HCEC 1CT (cell line): ENCODE results near the gene RNF121.
A peak's percentile ranks its signal among the peaks of the same experiment; 100 is the strongest.

ENCODE experiments used
- DNase-seq: peaks from one replicate; pipeline ENCODE4 v3.0.0-alpha.2; 2017

Gene RNF121

DNA sequence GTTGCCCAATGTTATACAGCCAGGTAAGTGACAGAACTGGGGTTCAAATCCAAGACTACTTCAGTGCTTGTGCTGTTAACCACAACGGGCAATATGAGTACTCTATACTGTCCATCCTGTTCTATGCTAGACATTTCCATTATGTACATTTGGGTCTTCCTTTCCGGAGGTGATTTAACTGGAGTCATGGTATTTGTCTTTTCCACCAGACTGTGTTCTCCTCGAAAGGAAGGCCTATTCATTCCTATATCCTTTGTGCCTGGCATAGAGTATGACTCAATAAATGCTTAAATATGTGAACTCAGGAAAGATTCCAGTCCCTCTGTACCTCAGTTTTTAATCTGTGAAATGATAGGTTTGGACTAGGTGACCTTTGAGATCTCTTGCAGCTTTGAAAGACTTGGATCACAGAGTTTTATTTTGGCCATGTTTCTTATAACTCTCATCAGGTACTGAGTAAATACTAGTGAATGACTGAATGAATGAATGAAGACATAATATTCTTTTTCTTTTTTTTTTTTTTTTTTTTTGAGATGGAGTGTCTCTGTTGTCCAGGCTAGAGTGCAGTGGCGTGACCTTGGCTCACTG lies 6.6 kb downstream of the RNF121 start:
- no peak for DNase-seq

DNA sequence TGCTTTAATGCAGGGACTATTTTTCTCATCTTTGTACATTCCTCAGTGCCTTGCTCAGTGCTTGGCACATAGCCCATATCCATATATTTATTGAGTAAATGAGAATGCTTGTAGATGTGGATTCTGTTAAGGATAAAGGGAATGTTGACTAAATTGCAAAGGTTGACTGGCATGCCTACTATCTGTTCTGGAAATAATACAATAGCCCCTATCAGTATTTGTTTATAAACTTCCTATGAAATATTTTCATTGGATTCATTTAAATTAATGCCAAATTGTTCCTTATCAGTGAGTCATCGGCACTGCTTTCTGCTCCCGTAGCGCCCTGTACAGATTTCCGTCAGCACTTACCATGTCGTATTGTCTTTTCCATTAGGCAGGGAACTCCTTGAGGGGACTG lies 8.0 kb downstream of the RNF121 start:
- DNase-seq, result peak; percentile 18

DNA sequence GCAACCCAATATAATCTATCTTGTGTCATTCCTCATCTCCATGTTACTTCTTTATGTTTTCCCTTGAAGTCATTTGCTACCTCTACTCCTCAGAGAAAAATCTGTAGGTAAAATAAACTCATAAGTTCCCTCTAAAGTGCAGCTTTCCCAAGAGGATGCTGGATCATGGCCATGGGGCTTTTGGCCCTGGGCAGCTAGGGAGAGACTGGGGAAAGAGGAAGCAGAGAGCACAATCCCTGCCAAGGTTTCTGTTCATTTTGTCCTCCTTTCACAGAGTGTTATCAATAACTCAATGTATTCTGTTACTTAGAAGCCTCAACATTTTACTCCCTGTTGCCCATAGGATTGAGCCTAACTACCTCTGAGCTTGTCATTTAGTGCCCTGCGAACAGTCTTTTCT lies 9.0 kb downstream of the RNF121 start:
- DNase-seq, result no peak

DNA sequence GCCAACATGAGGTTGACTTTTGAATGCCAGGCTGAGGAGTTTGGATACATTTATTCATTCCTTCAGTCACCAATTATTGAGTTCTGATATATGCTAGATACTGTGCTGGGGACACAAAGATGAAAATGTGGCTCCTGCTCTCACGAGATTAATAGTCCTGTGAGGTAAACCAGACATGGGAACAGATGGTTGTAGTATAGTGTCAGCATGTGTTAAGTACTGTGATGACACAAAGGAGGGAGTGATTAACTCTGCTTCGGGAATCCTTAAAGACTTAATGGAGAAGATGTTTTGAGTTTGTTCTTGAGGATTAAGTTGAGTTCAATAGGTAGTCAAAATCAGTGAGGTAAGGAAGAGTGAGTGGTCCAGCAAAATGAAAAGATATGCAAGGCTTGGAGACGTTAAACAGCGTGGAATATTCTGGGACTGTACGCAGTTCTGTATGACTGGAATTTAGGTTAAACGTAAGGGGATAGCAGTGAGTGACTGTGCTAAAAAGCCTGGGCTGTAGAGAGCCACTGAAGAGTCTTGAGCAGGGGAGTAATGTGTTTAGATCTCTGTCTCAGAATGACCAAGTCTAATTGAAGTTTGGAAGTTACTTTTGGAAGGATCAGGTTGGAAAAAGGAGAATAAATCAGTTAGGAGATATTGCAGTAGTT lies 11.8 kb downstream of the RNF121 start:
- DNase-seq, result no peak

DNA sequence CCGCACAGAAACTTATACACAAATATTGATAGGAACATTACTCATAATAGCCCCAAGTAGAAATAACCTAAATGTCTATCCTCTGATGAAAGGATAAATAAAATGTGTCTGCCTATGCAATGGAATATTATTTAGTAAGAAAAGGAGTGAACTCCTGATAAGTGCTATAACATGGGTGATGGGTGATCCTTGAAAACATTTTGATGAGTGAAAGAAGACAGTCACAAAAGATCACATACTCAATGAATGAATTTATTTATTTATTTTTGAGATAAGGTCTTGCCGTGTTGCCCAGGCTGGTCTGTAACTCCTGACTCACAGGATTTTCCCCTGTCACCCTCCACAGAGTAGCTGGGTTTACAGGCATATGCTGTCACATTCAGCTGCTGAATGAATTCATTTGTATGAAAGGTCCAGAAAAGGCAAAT lies 17.3 kb downstream of the RNF121 start:
- no peak for DNase-seq

DNA sequence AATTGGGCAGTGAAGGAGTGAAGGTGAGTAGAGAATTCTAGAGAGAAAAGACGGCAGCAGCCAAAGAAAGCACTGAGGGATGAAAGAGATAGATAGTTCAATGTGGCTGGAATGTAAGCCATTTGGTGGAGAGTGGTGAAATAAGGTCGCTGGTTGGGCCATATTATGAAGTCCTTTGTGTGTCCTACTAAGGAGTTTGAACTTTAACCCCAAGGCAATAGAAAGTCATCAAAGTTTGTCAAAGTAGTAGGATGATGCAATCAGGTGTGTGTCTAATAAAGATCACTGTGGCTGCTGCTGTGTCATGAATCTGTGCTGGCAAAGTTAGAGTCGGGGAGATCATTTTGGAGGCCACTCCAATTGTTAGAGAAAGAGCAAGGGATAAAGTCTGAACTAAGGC lies 18.7 kb downstream of the RNF121 start:
- no peak for DNase-seq

DNA sequence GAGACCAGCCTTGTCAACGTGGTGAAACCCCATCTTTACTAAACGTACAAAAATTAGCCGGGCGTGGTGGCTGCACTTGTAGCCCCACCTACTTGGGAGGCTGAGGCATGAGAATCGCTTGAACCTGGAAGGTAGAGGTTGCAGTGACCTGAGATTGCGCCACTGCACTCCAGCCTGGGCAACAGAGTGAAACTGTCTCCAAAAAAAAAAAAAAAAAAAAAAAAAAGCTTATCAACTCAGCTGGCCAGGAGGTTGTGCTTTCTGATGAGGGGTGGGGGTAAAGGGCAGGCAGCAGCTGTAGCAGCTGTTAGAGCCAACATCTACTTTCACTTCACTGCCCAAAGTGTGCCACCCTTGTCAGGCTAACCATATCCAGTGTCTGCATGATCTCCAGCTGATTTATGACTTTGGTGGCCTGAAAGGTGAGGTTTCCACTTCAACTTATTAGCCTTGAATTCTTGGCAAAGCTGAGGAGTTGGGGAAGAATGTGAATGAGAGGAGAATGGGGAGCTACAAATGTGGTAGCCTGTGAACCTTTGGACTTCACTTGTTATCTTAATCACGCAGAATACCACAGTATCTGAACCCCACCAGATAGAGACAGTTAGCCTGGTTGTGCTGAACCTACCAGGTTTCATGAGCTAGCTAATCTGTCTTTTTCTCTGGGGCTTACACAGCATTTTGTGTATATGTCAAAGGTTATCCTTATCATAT lies 19.6 kb downstream of the RNF121 start:
- DNase-seq, result no peak

GRCh38 chr11:71949034-71949433 lies 20.2 kb downstream of the RNF121 start:
- no peak for DNase-seq

DNA sequence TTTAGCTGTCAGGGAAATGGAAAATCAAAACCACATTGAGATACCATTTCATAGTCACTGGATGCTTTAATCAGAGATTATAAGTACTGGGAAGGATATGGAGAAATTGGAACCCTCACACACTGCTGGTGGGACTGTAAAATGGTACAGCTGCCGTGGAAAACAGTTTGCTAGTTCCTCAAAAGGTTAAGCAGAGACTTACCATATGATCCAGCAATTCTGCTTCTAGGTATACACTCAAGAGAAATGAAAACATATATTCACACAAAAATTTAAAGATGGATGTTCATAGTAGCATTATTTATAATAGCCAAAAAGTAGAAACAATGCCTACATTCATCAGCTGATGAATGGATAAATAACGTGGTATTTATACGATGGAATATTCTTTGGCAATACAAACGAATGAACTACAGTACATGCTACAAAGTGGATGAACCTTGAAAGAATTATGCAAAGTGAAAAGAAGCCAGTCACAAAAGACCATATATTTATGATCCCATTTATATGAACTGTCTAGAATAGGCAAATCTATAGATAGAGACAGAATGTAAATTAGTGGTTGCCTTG lies 23.0 kb downstream of the RNF121 start:
- DNase-seq, result no peak

GRCh38 chr11:71955898-71956456 lies 27.1 kb downstream of the RNF121 start:
- no peak for DNase-seq

- peak; percentile 54 for DNase-seq
Observed at GRCh38 chr11:71962428-71963038, 33.7 kb downstream of the RNF121 start.

- no peak for DNase-seq
Observed at GRCh38 chr11:71963468-71963867, 34.6 kb downstream of the RNF121 start.

DNA sequence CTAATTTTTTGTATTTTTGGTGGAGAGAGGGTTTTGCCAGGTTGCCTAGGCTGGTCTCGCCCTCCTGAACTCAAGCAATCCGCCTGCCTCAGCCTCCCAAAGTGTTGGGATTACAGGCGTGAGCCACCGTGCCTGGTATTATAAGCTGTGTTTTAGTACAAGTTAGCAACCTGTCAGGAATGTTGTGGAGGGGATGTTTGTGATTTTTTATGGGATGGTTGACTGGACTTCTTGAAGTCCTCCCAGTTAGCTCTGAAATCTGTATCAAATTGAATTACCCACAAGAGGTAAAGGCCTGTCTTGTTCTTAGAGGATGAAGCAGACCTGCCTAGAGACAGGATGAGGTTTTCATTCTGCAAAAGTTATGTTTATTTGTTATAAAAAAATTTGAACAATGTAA lies 35.8 kb downstream of the RNF121 start:
- no peak for DNase-seq

DNA sequence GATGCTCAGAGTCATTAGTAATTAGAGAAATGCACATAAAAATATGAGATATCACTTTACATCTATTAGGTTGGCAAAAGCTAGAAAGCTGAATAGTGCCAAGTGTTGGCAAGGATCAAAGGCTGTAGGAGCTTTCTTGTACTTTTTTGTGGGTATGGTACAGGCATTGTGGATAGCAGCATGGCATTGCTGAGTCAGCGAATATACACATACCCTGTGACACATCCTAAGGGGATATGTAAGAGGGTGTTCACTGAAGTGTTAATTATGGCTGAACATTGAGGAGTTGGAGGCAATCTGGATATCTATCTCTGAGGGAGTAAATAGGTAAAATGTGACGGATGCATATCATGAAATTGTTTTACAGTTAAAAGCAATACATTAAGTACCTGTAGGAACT lies 42.8 kb downstream of the RNF121 start:
- no peak for DNase-seq

DNA sequence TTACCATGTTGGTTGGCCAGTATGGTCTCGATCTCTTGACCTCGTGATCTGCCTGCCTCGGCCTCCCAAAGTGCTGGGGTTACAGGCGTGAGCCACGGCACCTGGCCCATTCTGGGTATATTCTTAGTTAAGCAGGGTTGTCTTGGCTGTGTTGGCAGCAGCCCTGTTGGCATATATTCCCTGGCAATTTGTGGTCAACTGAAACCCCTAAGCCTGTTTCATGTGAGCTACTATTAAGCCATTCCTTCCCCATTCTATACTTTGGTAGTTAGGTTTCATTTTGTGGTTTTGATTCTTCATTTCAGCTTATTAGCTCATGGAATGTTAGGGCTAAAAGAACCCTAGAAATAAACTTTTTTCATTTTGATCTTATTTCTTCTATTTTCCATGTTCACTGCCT lies 47.7 kb downstream of the RNF121 start:
- DNase-seq, result no peak

DNA sequence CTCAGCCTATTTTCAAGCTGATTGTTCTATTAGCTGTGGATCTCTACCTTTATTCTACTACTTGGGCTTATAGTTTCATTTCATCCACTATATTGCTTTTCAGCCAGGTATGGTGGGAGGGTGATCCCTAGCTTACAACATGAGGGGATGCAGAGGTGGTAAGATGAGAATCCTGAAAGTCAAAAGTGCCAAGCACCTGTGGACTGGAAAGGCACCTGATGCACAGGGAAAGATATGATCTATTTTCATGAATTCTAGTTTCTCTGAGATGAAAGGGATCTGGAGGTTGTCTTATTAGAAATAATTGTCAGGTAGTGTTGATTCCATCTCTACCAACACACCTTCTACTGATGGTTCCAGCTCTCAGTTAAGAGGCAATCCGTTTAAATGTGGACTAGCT lies 48.2 kb downstream of the RNF121 start:
- DNase-seq, result no peak

- DNase-seq, result peak; percentile 41
Observed at GRCh38 chr11:71977743-71978418, 49.0 kb downstream of the RNF121 start.

- no peak for DNase-seq
Observed at GRCh38 chr11:71979094-71979493, 50.2 kb downstream of the RNF121 start.

- DNase-seq, result no peak
Observed at GRCh38 chr11:71979602-71980001, 50.8 kb downstream of the RNF121 start.

GRCh38 chr11:71986131-71986530 lies 57.3 kb downstream of the RNF121 start:
- DNase-seq, result no peak

- DNase-seq, result no peak
Observed at GRCh38 chr11:71987521-71987920, 58.7 kb downstream of the RNF121 start.

DNA sequence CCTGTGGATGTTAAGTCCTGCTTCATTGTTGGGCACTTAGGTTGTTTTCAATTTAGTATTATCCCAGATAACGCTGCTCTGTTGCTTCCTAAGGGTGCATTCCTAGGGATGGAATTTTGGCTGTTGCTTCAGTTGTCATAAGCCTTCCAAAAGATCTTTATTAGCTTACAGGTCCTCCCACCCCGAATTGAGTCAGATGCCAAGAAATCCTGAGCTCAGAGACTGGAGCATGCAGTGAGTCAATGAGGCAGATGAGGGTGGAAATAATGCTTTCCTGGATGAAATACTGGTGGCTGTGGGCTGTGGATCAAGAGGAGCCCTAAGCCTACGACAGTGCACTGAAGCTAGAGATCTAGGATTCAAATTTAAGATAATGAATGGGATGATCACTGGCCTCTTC lies 59.2 kb downstream of the RNF121 start:
- peak; percentile 26 for DNase-seq

DNA sequence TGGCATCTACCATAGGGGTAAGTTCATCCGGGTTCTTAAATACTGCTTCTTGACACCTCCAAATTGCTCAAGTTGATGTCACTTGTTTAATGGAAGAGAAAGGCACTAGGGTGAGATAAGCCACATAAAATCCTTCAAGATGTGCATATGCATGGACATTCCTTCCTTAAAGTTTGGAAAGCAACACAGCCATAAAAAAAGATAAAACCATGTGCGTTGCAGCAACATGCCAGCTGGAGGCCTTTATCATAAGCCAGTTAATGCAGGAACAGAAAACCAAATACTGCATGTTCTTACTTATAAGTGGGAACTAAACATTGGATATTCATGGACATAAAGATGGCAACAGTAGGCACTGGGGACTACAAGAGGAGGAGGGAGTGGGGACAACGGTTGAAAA lies 61.9 kb downstream of the RNF121 start:
- DNase-seq, result no peak
